ENCODE measurements around the gene GLA.

GRCh38 chrX:101450961-101451360, 43.2 kb upstream of the GLA start:
- no peak for TF ChIP-seq CTCF (IDR thresholded peaks at IDR 0.05)
- TF ChIP-seq EZH2phosphoT487 (IDR thresholded peaks at IDR 0.05): no peak
- no peak for TF ChIP-seq EZH2 (IDR thresholded peaks at IDR 0.05)
